PC-3 (cell line): ENCODE data around the gene TRIM38. TPM values are rescaled to one million over a fixed set of nuclear protein-coding genes. Genes with fewer than 3 reads are reported as not detected.
"Not testable (repeated sequence)": the region's sequence is repeated elsewhere in the genome, so short reads cannot be mapped to it uniquely, and the experiment has no call there.

Experiments used
- ATAC-seq: fragments of 200-7000 bp; cut with Tn5 transposase; 2 replicates; pipeline ENCODE4 v1.9.1; 2020; ENCODE audit warnings: mild to moderate bottlenecking, moderate library complexity
- BruUV-seq: library from RNA; stranded (reverse); fragments of 400-500 nt; replicated peaks from 2 replicates; lab custom pipeline; 2021; lab: Mats Ljungman, UMichigan
- CTCF ChIA-PET: fragments of 300-600 bp; sonication (Branson Sonifier 250); formaldehyde crosslinking; loops from one replicate; lab custom pipeline; 2022; ENCODE audit warnings: antibody characterized with exemption; lab: Charles Lee
- POLR2A ChIA-PET: fragments of 300-600 bp; sonication (Branson Sonifier 250); formaldehyde crosslinking; loops from one replicate; lab custom pipeline; 2022; ENCODE audit warnings: antibody characterized with exemption; ENCODE audit not compliant: unreplicated experiment; lab: Charles Lee
- DNase-seq: peaks from one replicate; pipeline ENCODE4 v3.0.0-alpha.2; 2015
- H2AFZ ChIP-seq: fragments of 300-600 bp; sonication (generic); 2 replicates; pipeline ENCODE4 v1.6.0; 2016; ENCODE audit warnings: antibody characterized with exemption, low read length
- H3F3A ChIP-seq: fragments of 300-600 bp; sonication (generic); one replicate; pipeline ENCODE4 v1.6.0; 2017; ENCODE audit warnings: antibody characterized with exemption, low read length, control low read depth, mild to moderate bottlenecking; ENCODE audit not compliant: unreplicated experiment
- H3K27ac ChIP-seq: fragments of 300-600 bp; sonication (generic); 2 replicates; pipeline ENCODE4 v1.5.1; 2016; ENCODE audit warnings: mild to moderate bottlenecking, low read length
- H3K27me3 ChIP-seq: fragments of 300-600 bp; sonication (generic); 2 replicates; pipeline ENCODE4 v1.6.1; 2016; ENCODE audit warnings: low read length, mixed read lengths
- H3K36me3 ChIP-seq: fragments of 300-600 bp; sonication (generic); 2 replicates; pipeline ENCODE4 v1.6.1; 2016; ENCODE audit warnings: low read depth, mixed run types, low read length, mixed read lengths
- H3K4me1 ChIP-seq: fragments of 300-600 bp; sonication (generic); 2 replicates; pipeline ENCODE4 v1.5.1; 2016; ENCODE audit warnings: low read length; ENCODE audit not compliant: insufficient read depth
- H3K4me2 ChIP-seq: fragments of 300-600 bp; sonication (generic); 2 replicates; pipeline ENCODE4 v1.6.0; 2016; ENCODE audit warnings: low read length
- H3K4me3 ChIP-seq: fragments of 300-600 bp; sonication (generic); 2 replicates; pipeline ENCODE4 v1.5.1; 2016; ENCODE audit warnings: mild to moderate bottlenecking, low read length, mixed read lengths
- H3K79me2 ChIP-seq: fragments of 300-600 bp; sonication (generic); 2 replicates; pipeline ENCODE4 v1.6.1; 2017; ENCODE audit warnings: low read length, mixed read lengths
- H3K9ac ChIP-seq: fragments of 300-600 bp; sonication (generic); 2 replicates; pipeline ENCODE4 v1.6.0; 2016; ENCODE audit warnings: mild to moderate bottlenecking, low read length
- H3K9me2 ChIP-seq: fragments of 300-600 bp; sonication (generic); replicated peaks from 2 replicates; pipeline ENCODE4 v1.6.1; 2016; ENCODE audit warnings: mixed run types, low read length, mixed read lengths
- H3K9me3 ChIP-seq: fragments of 300-600 bp; sonication (generic); 2 replicates; pipeline ENCODE4 v1.6.1; 2016; ENCODE audit warnings: low read length, mixed read lengths
- H4K20me1 ChIP-seq: fragments of 300-600 bp; sonication (generic); 2 replicates; pipeline ENCODE4 v1.6.1; 2016; ENCODE audit warnings: low read length, mixed read lengths
- CTCF ChIP-seq: fragments of 300-600 bp; sonication (generic); conservative IDR thresholded peaks from 2 replicates; pipeline ENCODE4 v1.5.1; 2017; ENCODE audit warnings: antibody characterized with exemption, low read depth, mild to moderate bottlenecking, low read length
- EZH2 ChIP-seq: fragments of 300-600 bp; sonication (generic); IDR thresholded peaks from one replicate; pipeline ENCODE4 v1.6.1; 2017; ENCODE audit warnings: antibody characterized with exemption, mild to moderate bottlenecking, low read length; ENCODE audit not compliant: unreplicated experiment
- EZH2phosphoT487 ChIP-seq: fragments of 300-600 bp; sonication (generic); IDR thresholded peaks from 2 replicates; pipeline ENCODE4 v1.6.1; 2018; ENCODE audit warnings: mild to moderate bottlenecking, antibody characterized with exemption, low read length, borderline replicate concordance
- intact Hi-C: fragments of 100-400 bp; cut with micrococcal nuclease; formaldehyde crosslinking; loops from 2 replicates; pipeline ENCODE4 v1.9.0; 2023
- total RNA-seq: library from RNA; depleted of rRNA; stranded (reverse); fragments of >200 nt; gene quantifications from 2 replicates; pipeline ENCODE4 v1.2.3, GENCODE V29; 2014

TRIM38 gene
- total RNA-seq, 1 experiment from 2014 or later: 5.6 TPM

- H3K9me2 ChIP-seq: no peaks in the 10 kb centered on the region
- no peaks in the 10 kb centered on the region for H3K27me3 ChIP-seq
- no peaks in the 10 kb centered on the region for H3K9me3 ChIP-seq
- no peaks in the 10 kb centered on the region for H3K79me2 ChIP-seq
- intact Hi-C loops: no loop called here
- H3K4me2 ChIP-seq: no peak overlapping the region
- no peak for ATAC-seq
- no peak for DNase-seq
- no TSS peak for BruUV-seq
- H3K36me3 ChIP-seq: no peaks in the 10 kb centered on the region; the same call in 1 of the 2 replicates
- POLR2A ChIA-PET: no interaction called here
- no peaks in the 10 kb centered on the region for H3F3A ChIP-seq
- H3K9ac ChIP-seq: no peak overlapping the region
- H3K4me3 ChIP-seq: no peak overlapping the region
- TF ChIP-seq EZH2 (no peak), EZH2phosphoT487 (no peak), CTCF (no peak)
- H2AFZ ChIP-seq: no peak overlapping the region
- CTCF ChIA-PET: no interaction called here
- H3K27ac ChIP-seq: no peak overlapping the region
- H3K4me1 ChIP-seq: peaks cover 14% of the 10 kb centered on the region; the same call in 1 of the 2 replicates
- no peaks in the 10 kb centered on the region for H4K20me1 ChIP-seq
These were observed 32.9 kb downstream of the TRIM38 start for GRCh38 chr6:25995507-25995906.

- Histone ChIP-seq H2AFZ (no peak overlapping the region), H3K79me2 (no peaks in the 10 kb centered on the region), H3K9ac (no peak overlapping the region), H4K20me1 (no peaks in the 10 kb centered on the region), H3K4me2 (no peak overlapping the region), H3K27ac (no peak overlapping the region), H3K4me1 (peaks cover 8% of the 10 kb centered on the region; the same call in 1 of the 2 replicates), H3K9me2 (no peaks in the 10 kb centered on the region), H3K4me3 (no peak overlapping the region), H3K9me3 (no peaks in the 10 kb centered on the region), H3K27me3 (no peaks in the 10 kb centered on the region), H3F3A (no peaks in the 10 kb centered on the region), H3K36me3 (no peaks in the 10 kb centered on the region)
- no TSS peak for BruUV-seq
- CTCF ChIA-PET: no interaction called here
- intact Hi-C loops: no loop called here
- DNase-seq (no peak), ATAC-seq (no peak)
- no peak for TF ChIP-seq CTCF
- no peak for TF ChIP-seq EZH2
- no peak for TF ChIP-seq EZH2phosphoT487
- POLR2A ChIA-PET: no interaction called here
These were observed 35.3 kb downstream of the TRIM38 start for GRCh38 chr6:25997921-25998320.

GRCh38 chr6:25998379-25998778 is 35.8 kb downstream of the TRIM38 start:
- H4K20me1 ChIP-seq: no peaks in the 10 kb centered on the region
- no peaks in the 10 kb centered on the region for H3F3A ChIP-seq
- BruUV-seq: no TSS peak
- no peaks in the 10 kb centered on the region for H3K36me3 ChIP-seq
- H3K4me2 ChIP-seq: no peak overlapping the region
- no peak overlapping the region for H3K4me3 ChIP-seq
- no peak overlapping the region for H3K27ac ChIP-seq
- no peaks in the 10 kb centered on the region for H3K9me3 ChIP-seq
- CTCF ChIA-PET: no interaction called here
- DNase-seq: peak; percentile 13
- no peaks in the 10 kb centered on the region for H3K27me3 ChIP-seq
- no peak overlapping the region for H2AFZ ChIP-seq
- POLR2A ChIA-PET: no interaction called here
- ATAC-seq: 0 out of 2 replicates have a peak, but pooled peaks have one; percentile 29
- intact Hi-C loops: no loop called here
- H3K4me1 ChIP-seq: peaks cover 8% of the 10 kb centered on the region; the same call in 1 of the 2 replicates
- H3K79me2 ChIP-seq: no peaks in the 10 kb centered on the region
- no peaks in the 10 kb centered on the region for H3K9me2 ChIP-seq
- no peak overlapping the region for H3K9ac ChIP-seq
- no peak for TF ChIP-seq CTCF

- POLR2A ChIA-PET, H3K36me3 ChIP-seq, H4K20me1 ChIP-seq, H3K9me2 ChIP-seq, H3K9ac ChIP-seq, ATAC-seq, BruUV-seq, H3F3A ChIP-seq, H3K79me2 ChIP-seq, H3K4me2 ChIP-seq, H3K9me3 ChIP-seq, H2AFZ ChIP-seq, CTCF ChIA-PET, intact Hi-C loops, H3K4me3 ChIP-seq, H3K4me1 ChIP-seq, H3K27me3 ChIP-seq, DNase-seq, H3K27ac ChIP-seq: not testable (repeated sequence)
These were observed 36.6 kb downstream of the TRIM38 start for GRCh38 chr6:25999225-25999624.
